Left ventricle myocardium inferior (tissue), 1 donor: ENCODE results near the gene ADARB1. TPM values are rescaled to one million over a fixed set of nuclear protein-coding genes. Genes with fewer than 3 reads are reported as not detected.

Experiments
- DNase-seq: peaks from one replicate; pipeline ENCODE4 v3.0.0-alpha.2; 2020
- H3K27ac ChIP-seq: fragments of 200-600 bp; replicated peaks from 2 replicates; pipeline ENCODE4 v1.8.0; 2021
- H3K27me3 ChIP-seq: fragments of 200-600 bp; 2 replicates; pipeline ENCODE4 v1.8.0; 2021; ENCODE audit warnings: low read depth
- H3K36me3 ChIP-seq: fragments of 200-600 bp; 2 replicates; pipeline ENCODE4 v1.8.0; 2021
- H3K4me1 ChIP-seq: fragments of 200-600 bp; 2 replicates; pipeline ENCODE4 v1.8.0; 2021
- H3K4me3 ChIP-seq: fragments of 200-600 bp; 2 replicates; pipeline ENCODE4 v1.8.0; 2021; ENCODE audit warnings: mild to moderate bottlenecking, moderate library complexity
- H3K9me3 ChIP-seq: fragments of 200-600 bp; replicated peaks from 2 replicates; pipeline ENCODE4 v1.8.0; 2021
- CTCF ChIP-seq: fragments of 200-600 bp; IDR thresholded peaks from 2 replicates; pipeline ENCODE4 v1.8.0; 2021; ENCODE audit warnings: antibody characterized with exemption, mild to moderate bottlenecking, borderline replicate concordance
- intact Hi-C: fragments of 100-400 bp; cut with micrococcal nuclease; formaldehyde crosslinking; loops from one replicate; pipeline ENCODE4 v1.11.0; 2022
- total RNA-seq: library from RNA; stranded (reverse); fragmentation: NEBNext Ultra II Directional; extraction: Animal tissue kit (Norgen Biotek cat#: 25700); gene quantifications from one replicate; pipeline ENCODE4 v1.2.1, GENCODE V29; 2021
- donor health status: DM: no; HTN: yes; CAD: no; lungs with severe emphysema.

Gene ADARB1
- total RNA-seq, 1 donor from 2014 or later = 15.5 TPM

DNA sequence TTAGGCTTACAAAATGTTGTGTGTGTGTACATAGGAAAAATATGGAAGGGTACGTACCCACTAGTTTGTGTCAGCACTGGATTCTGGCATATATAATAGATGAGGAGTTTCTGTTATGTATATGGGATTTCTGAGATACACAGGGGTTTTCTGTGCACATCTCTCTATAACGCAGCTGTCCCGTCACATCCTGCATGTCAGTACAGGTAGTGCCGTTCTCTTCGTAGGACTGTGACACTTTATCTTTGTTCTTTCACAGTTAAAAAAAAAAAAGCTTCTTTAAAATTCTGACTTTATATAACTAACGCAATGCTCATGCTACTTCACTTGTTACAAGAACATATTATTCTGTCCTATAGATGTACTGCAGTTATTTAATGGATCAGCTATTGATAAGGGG is 42.9 kb downstream of the ADARB1 start:
- Histone ChIP-seq H3K9me3 (no peaks in the 10 kb centered on the region), H3K4me1 (peaks cover 48% of the 10 kb centered on the region), H3K4me3 (no peak overlapping the region), H3K27me3 (no peaks in the 10 kb centered on the region), H3K27ac (no peak overlapping the region), H3K36me3 (peaks cover 2% of the 10 kb centered on the region)
- no peak for TF ChIP-seq CTCF
- intact Hi-C loops = no loop called here
- no peak for DNase-seq

GRCh38 chr21:45118099-45118498 is 43.7 kb downstream of the ADARB1 start:
- H3K4me1 ChIP-seq = peaks cover 40% of the 10 kb centered on the region

GRCh38 chr21:45119812-45120211 is 45.4 kb downstream of the ADARB1 start:
- Histone ChIP-seq H3K36me3 (peaks cover 2% of the 10 kb centered on the region), H3K9me3 (no peaks in the 10 kb centered on the region), H3K27ac (no peak overlapping the region), H3K4me3 (no peak overlapping the region), H3K4me1 (peaks cover 23% of the 10 kb centered on the region), H3K27me3 (no peaks in the 10 kb centered on the region)
- no peak for TF ChIP-seq CTCF
- intact Hi-C loops = no loop called here
- no peak for DNase-seq

More at GRCh38 chr21:45118099-45118498, 43.7 kb downstream of the ADARB1 start:
- intact Hi-C loops = no loop called here
- H3K27ac ChIP-seq = no peak overlapping the region
- H3K27me3 ChIP-seq = no peaks in the 10 kb centered on the region
- H3K4me3 ChIP-seq = no peak overlapping the region
- DNase-seq = no peak
- no peaks in the 10 kb centered on the region for H3K9me3 ChIP-seq
- peaks cover 2% of the 10 kb centered on the region for H3K36me3 ChIP-seq
- TF ChIP-seq CTCF = no peak

GRCh38 chr21:45120975-45121374 is 46.6 kb downstream of the ADARB1 start:
- TF ChIP-seq CTCF = no peak
- no peaks in the 10 kb centered on the region for H3K27me3 ChIP-seq
- H3K36me3 ChIP-seq = peaks cover 2% of the 10 kb centered on the region
- no peak for DNase-seq
- H3K4me3 ChIP-seq = no peak overlapping the region
- peaks cover 22% of the 10 kb centered on the region for H3K4me1 ChIP-seq
- H3K27ac ChIP-seq = no peak overlapping the region
- intact Hi-C loops = no loop called here
- H3K9me3 ChIP-seq = no peaks in the 10 kb centered on the region

GRCh38 chr21:45122030-45122429 is 47.6 kb downstream of the ADARB1 start:
- H3K9me3 ChIP-seq = no peaks in the 10 kb centered on the region
- intact Hi-C loops = no loop called here
- TF ChIP-seq CTCF = no peak
- H3K4me1 ChIP-seq = peaks cover 24% of the 10 kb centered on the region
- no peak overlapping the region for H3K4me3 ChIP-seq
- peaks cover 2% of the 10 kb centered on the region for H3K36me3 ChIP-seq
- no peaks in the 10 kb centered on the region for H3K27me3 ChIP-seq
- no peak overlapping the region for H3K27ac ChIP-seq
- no peak for DNase-seq
